NCI-H524 (cell line): ENCODE data around the gene LRSAM1.
A peak's percentile ranks its signal among the peaks of the same experiment; 100 is the strongest.

Experiments used
- DNase-seq, 2 experiments: peaks; one replicate each; lab custom pipeline; 2025; lab: John Stamatoyannopoulos, UW

LRSAM1 gene

GRCh38 chr9:127534250-127534906 is 83.1 kb downstream of the LRSAM1 start:
- no peak for DNase-seq

GRCh38 chr9:127534931-127535330 is 83.6 kb downstream of the LRSAM1 start:
- no peak for DNase-seq

GRCh38 chr9:127535396-127535795 is 84.1 kb downstream of the LRSAM1 start:
- no peak for DNase-seq

- no peak for DNase-seq
Measured at GRCh38 chr9:127535834-127536233, 84.5 kb downstream of the LRSAM1 start.

- DNase-seq = no peak
Measured at GRCh38 chr9:127536499-127536898, 85.2 kb downstream of the LRSAM1 start.

GRCh38 chr9:127537014-127537413 is 85.7 kb downstream of the LRSAM1 start:
- peak; percentile 88 to 93 for DNase-seq

GRCh38 chr9:127537792-127538191 is 86.5 kb downstream of the LRSAM1 start:
- DNase-seq = peak; percentile 31 to 54

- DNase-seq = no peak
Measured at GRCh38 chr9:127538849-127539258, 87.5 kb downstream of the LRSAM1 start.

- no peak for DNase-seq
Measured at GRCh38 chr9:127539259-127539981, 88.1 kb downstream of the LRSAM1 start.

GRCh38 chr9:127539982-127540663 is 88.8 kb downstream of the LRSAM1 start:
- DNase-seq = no peak

GRCh38 chr9:127540664-127541041 is 89.3 kb downstream of the LRSAM1 start:
- no peak for DNase-seq

- DNase-seq = no peak
Measured at GRCh38 chr9:127541176-127541575, 89.9 kb downstream of the LRSAM1 start.

GRCh38 chr9:127541865-127542264 is 90.6 kb downstream of the LRSAM1 start:
- DNase-seq = no peak

GRCh38 chr9:127543221-127543620 is 91.9 kb downstream of the LRSAM1 start:
- no peak for DNase-seq

GRCh38 chr9:127543973-127544533 is 92.7 kb downstream of the LRSAM1 start:
- no peak for DNase-seq

GRCh38 chr9:127545196-127546124 is 94.2 kb downstream of the LRSAM1 start:
- DNase-seq = no peak

- no peak for DNase-seq
Measured at GRCh38 chr9:127546125-127546832, 95.0 kb downstream of the LRSAM1 start.

GRCh38 chr9:127548352-127548881 is 97.1 kb downstream of the LRSAM1 start:
- DNase-seq = no peak

- DNase-seq = no peak
Measured at GRCh38 chr9:127549218-127549617, 97.9 kb downstream of the LRSAM1 start.

- no peak for DNase-seq
Measured at GRCh38 chr9:127549751-127550150, 98.4 kb downstream of the LRSAM1 start.

GRCh38 chr9:127550282-127550681 is 99.0 kb downstream of the LRSAM1 start:
- DNase-seq = no peak
